HG02763 (cell line): Measurements from ENCODE around the gene SORL1.
"Not testable (repeated sequence)": the region's sequence is repeated elsewhere in the genome, so short reads cannot be mapped to it uniquely, and the experiment has no call there.

Experiments used
- ATAC-seq: cut with Tn5 transposase; IDR thresholded peaks from one replicate; pipeline ENCODE4 v1.9.1; 2021; ENCODE audit warnings: mild to moderate bottlenecking, moderate library complexity; ENCODE audit not compliant: unreplicated experiment

SORL1 gene

GRCh38 chr11:121499405-121499804 lies 47.3 kb downstream of the SORL1 start:
- ATAC-seq, result no peak

GRCh38 chr11:121500275-121500674 lies 48.2 kb downstream of the SORL1 start:
- ATAC-seq, result no peak

GRCh38 chr11:121500717-121501116 lies 48.6 kb downstream of the SORL1 start:
- no peak for ATAC-seq

- ATAC-seq, result no peak
Observed at GRCh38 chr11:121503051-121503450, 50.9 kb downstream of the SORL1 start.

- not testable (repeated sequence) for ATAC-seq
Observed at GRCh38 chr11:121506237-121506636, 54.1 kb downstream of the SORL1 start.

- ATAC-seq, result no peak
Observed at GRCh38 chr11:121508449-121508848, 56.3 kb downstream of the SORL1 start.

- ATAC-seq, result no peak
Observed at GRCh38 chr11:121510438-121510837, 58.3 kb downstream of the SORL1 start.

- no peak for ATAC-seq
Observed at GRCh38 chr11:121512468-121513465, 60.7 kb downstream of the SORL1 start.

- no peak for ATAC-seq
Observed at GRCh38 chr11:121513807-121514206, 61.7 kb downstream of the SORL1 start.

- ATAC-seq, result no peak
Observed at GRCh38 chr11:121514432-121515334, 62.6 kb downstream of the SORL1 start.

- no peak for ATAC-seq
Observed at GRCh38 chr11:121515335-121515671, 63.2 kb downstream of the SORL1 start.

- no peak for ATAC-seq
Observed at GRCh38 chr11:121517996-121518395, 65.9 kb downstream of the SORL1 start.

GRCh38 chr11:121520243-121521144 lies 68.4 kb downstream of the SORL1 start:
- ATAC-seq, result no peak

- no peak for ATAC-seq
Observed at GRCh38 chr11:121521145-121522042, 69.3 kb downstream of the SORL1 start.

- no peak for ATAC-seq
Observed at GRCh38 chr11:121522043-121522941, 70.2 kb downstream of the SORL1 start.

GRCh38 chr11:121523581-121524232 lies 71.6 kb downstream of the SORL1 start:
- no peak for ATAC-seq

- no peak for ATAC-seq
Observed at GRCh38 chr11:121524233-121524631, 72.1 kb downstream of the SORL1 start.

- ATAC-seq, result no peak
Observed at GRCh38 chr11:121525376-121525775, 73.3 kb downstream of the SORL1 start.
